CD4-positive, alpha-beta T cell treated with Interleukin-4 for 1 hour (primary cell): Measurements from ENCODE around the gene ESR1.
"Not testable (repeated sequence)": the region's sequence is repeated elsewhere in the genome, so short reads cannot be mapped to it uniquely, and the experiment has no call there.

Experiments used
- DNase-seq, 2 donors: peaks; one replicate each; pipeline ENCODE4 v3.0.0-alpha.2; 2020 to 2022

ESR1 gene

DNA sequence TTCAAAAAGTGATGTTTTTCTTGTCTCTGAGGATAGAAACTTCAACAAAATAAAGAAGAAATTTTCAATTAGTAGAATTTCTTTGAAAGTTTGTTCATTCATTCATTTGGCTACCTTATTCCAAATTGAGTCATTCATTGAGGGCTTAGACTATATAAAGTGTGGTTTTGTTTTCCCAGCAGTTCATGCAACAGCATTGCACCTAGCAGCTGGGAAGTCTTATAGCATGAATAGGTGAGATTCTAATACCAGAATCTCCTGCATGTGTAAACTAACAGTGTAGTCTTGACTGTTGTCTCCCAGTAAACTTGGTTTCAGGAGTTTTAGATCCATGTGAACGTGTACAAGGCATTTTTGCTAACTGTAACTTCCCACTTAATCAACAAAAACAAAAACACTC, 7.1 kb downstream of the ESR1 start:
- DNase-seq: no peak

DNA sequence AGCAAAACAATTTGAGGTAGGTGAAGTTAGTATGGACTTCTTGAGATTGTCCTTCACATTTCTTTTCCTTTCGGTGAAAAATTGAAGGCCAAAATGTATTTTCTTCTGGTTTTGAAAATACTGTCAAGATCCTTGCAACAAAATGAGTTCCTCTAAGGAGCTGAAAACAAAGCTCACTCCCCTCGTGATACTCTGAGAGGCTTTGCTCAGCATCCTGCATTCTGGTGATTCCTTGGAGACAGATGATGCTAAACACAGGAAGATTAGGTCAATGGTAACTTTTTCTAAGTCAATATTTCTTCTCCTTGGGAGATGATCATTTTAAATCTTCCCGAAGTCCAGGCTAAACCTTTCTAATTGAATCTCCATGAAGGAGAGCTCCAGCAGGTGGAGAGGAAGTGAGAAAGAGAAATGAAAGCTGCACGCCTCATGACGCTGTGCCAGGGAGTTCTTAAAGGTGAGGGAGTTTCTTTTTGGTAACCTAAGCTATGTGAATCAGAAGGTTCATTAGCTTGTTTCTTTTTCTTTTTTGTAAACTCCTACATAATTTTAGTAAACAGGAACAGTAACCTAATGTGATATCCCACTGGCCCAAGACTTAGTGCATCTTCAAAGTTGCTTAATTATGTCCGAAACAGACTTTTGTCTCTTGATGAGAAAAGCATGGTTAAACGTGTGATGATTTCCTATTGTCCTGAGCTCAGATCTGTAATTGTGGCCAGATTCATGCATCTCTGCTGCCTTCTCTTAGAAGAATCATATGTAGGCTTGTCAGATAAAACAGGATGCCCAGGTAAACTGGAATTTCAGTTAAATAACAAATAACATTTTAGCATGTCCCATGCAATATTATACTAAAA, 15.0 kb downstream of the ESR1 start:
- DNase-seq: no peak

DNA sequence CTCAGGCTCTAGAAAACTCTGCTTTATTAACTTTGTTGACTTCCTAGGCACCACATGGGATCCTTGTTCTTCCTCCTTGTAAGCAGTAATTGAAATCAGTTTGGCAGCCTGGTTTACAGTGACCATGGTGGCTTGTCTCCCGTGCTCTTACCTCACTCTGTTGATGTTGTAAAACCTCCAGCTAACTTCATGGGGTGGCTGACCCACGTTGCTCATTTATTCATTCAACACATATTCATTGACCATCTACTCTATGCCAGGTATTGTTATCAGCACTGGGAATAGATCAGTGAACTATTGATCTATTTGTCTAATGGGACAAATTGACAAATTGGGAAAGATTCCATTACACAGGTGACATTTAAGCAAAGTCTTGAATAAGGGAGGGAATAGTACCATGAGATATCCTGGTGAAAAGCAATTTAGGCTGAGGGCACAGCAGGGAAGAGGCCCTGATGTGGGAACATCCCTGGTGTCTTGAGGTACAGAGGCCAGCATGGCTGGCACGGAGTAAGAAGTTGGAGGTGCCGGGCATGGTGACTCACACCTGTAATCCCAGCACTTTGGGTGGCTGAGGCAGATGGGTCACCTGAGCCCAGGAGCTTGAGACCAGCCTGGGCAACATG, 19.1 kb downstream of the ESR1 start:
- no peak for DNase-seq

DNA sequence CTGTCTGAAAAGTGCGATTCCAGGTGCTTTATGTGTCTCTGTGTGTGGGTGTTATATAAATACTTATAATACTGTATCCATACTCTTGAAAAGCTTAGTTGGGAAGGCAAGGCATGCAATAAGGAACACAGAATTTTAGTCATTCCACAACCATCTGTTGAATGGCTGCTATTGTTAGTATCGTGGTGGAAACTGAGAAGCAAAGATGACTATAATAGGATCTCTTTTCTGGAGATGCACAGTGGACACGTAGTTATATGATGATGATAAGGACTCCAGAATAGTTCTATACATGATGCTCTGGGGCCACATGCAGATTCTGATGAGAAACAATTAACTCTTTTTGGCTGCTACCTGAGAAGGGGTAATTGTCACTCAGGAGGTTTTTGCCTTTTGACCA, 25.2 kb downstream of the ESR1 start:
- DNase-seq: no peak

DNA sequence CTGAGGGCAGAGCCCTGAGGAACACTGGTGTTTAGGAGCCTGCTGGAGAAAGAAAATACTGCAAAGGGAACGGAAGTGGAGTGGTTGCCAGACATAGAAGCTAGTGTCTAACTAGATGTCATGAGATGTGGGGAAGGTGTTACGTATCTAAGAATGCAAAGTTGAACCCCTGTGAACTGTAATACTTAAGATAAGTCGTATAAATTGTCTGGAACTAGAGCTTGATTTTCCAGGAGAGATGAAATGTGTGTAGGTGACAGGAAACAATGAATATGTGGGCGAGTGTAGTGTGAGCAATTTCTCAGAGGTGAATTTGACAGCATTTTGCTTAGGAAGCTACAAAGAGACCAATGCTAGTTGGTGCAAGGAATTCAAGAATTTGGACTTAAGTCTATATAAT, 27.9 kb downstream of the ESR1 start:
- DNase-seq: no peak

DNA sequence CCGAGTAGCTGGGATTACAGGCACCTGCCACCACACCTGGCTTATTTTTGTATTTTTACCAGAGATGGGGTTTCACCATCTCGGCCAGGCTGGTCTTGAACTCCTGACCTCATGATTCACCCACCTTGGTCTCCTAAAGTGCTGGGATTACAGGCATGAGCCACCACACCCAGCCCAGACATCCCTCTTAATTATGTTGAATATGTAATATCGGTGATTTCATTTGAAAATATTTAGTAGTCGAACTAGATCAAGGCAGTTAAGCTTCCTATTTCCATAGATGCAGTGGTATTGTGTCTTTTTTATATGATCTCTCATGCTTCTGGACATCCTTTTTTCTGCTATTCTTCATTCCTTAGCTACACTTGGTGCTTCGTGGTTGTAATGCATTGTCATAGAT, 29.7 kb downstream of the ESR1 start:
- no peak for DNase-seq

DNA sequence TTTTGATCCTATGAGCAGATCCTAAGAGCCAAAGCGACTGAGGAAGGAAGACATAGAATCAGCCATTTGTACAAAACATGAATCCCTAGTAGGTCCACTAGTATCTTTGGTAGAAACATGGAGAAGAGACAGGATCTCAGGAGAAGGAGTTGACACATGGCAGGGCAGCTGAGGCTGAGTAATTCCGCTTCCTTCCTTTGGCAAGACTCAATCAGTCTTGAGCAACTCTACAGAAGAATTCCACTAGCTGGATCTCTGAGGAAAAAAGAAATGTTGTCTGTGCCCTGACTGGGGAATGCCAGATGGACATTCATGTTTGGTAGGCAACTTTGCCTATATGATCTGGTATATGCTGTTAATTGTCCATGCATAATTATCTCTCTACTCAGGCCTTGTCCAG, 35.3 kb downstream of the ESR1 start:
- DNase-seq: no peak

DNA sequence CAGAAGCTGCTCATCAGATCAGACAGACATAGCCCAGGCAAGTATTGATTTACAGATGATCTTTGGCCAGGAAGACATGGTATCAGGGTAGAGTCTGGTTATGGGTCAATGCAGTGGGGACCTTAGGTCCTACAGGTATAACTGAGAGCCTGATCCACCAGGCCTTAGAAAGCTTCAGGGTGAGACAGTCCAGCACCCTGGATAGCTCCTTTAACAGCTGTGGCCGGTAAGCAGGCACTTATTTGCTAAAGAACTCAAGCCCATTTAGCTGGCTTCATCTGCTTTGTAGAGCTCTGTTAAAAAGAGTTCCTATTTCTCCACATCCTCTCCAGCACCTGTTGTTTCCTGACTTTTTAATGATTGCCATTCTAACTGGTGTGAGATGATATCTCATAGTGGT, 39.6 kb downstream of the ESR1 start:
- DNase-seq: no peak

DNA sequence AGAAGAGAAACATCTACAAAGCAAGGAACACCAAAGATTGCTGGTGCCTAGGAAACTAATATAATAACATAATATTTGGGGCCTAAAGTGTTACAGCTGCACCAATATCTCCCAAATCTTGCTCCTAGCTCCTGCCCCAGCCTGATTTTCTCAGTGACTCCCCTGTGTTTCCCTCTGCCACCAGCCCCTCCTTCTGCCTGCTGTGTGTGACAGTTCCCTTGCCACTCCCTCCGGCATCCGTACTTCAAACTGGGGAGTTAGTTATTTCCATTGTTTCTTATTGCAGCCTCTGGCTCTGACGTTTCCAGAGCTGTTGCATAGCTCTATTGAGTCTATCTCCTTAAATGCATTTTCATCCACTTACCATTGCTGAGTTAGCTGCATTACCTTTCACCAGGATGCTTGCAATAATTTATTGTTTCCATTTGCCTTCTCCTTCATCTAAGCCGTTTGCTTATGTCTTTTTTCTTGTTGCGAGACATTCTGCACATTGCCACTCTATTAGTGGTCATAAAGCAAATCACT, 43.1 kb downstream of the ESR1 start:
- DNase-seq: no peak

DNA sequence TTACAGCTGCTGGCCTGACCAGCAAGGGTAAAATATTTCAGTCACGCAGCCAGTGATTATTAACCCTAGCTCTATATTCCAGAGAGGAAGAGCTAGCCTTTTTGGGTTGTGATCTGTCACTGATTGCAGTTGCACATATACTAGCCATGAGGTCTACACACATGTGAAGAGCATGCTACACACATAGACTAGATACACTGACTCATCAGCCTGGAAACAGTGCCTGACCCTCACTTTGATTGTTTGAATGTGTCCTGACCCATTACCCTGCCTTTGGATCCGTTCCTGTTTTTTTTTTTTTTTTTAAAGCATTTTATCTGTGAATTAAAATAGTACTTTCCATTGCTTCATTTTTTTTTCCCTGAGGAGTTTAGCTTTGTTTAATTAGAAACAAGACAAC, 50.8 kb downstream of the ESR1 start:
- no peak for DNase-seq

DNA sequence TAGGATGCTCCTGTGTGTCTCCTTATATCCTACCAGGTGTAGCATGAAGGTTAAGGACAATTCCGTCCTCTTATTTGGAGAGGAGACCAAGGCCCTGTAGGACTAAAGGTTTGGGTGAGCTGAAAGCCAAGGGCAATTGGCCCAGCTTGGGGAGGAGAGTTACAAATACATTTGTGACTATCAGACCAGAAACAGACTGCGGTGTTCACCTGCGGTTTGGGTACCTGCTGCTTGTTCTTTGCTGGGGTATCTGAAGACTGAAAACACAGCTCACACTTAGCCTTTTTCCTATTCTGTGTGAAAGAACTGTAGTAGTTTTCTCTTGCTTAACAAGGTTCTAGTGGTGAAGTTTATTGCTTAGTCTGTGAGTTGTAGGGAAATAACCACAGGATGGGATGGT, 55.0 kb downstream of the ESR1 start:
- no peak for DNase-seq

DNA sequence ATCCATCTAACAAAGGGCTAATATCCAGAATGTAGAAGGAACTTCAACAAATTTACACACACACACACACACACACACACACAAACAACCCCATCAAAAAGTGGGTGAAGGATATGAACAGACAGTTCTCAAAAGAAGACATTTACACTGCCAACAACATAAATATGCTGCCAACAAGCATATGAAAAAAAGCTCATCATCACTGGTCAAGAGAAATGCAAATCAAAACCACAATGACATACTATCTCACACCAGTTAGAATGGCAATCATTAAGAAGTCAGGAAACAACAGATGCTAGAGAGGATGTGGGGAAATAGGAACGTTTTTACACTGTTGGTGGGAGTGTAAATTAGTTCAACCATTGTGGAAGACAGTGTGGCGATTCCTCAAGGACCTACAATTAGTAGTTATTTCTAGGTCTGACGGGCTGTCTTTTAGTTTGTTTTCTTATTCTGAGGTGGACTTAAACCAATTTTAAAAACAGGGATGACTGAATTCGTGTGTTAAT, 59.9 kb downstream of the ESR1 start:
- DNase-seq: not testable (repeated sequence)

DNA sequence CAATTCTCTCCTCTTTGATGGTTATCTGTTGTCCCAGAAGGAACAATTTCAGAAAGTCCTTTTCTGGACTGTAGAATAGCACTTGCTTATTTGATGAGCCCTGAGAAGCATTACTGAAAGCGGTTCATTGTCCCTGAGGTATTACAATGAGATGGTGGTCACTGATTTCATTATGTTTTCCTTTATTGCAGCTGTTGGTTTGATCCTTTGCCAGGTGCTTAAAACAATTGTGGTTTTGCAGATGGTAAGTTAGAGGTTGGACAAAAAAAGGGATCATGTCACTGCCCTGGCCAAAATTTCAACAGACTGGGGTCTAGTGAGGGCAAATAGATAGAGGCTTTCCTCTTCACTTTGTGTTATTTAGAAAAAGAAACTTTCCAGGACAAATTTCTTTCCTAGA, 61.9 kb downstream of the ESR1 start:
- DNase-seq: no peak

DNA sequence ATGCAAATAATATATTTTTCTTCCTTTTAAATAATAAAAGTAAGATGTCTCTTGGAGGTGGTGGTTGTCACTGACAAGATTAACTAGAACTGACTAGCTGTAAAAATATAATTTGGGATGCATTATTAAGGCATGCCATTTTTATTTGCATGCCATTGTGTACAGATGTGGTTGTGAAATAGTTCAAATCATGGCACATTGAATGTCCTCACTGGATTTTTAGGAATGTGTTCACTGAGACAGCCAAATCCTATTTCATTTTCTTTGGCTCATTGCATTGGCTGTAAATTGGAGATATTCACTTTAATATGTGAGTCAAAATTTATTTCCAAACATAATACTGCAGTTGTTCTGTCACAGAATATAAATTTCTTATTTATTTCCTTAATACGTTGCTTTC, 62.3 kb downstream of the ESR1 start:
- DNase-seq: no peak

DNA sequence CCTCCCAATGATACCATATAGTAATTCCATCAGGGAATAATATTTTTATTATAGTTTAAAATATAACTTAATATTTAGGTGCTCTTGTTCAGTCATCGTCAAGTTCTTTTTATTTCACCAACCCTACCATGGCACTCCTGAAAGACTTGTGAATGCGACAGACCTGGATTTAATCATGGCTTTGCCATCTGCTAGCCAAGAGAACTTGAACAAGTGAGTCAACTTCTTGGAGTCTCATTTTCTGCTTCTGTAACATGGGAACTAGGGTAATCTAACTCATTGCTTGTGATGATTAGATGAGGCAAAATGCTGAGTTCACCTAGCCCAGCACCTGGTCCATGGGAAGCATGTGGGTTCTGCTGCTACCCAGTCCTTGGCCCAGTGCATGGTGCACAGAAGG, 62.9 kb downstream of the ESR1 start:
- no peak for DNase-seq

DNA sequence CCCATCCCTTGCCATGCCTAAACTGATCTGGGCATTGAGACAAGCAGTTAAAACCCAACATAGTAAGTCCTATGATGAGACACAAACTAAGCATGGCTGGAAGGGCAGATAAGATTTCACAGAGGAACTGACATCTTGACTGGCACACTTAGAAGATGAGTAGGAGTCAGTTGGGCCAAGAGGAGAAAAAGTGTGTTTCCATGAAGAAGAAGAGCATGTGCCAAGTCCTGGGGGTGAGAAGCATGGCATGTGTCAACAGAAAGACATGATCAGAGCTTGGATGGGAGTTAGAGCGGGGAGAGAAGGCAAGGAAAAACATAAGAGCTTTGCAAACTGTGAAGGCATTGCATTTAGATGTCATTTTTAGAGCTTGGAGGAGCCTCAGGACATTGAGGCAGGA, 68.0 kb downstream of the ESR1 start:
- DNase-seq: no peak

DNA sequence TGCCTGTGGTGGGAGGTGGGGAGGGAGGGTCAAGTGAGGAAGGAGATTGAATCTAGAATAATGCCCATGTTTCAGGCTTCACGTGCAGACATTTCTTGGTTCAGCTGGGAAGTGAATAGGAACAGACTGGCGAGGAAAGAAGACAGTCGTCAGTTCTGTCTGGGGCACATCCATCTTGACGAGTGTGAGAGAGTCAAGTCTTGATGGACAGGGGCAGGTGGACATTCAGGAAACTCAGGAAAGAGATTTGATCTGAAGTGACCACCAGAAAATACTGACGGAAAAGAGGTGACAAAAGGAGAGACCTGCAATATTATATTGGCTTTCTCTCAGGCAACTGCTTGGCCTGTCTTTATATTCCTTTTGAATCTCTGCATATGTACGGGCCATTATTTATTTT, 68.6 kb downstream of the ESR1 start:
- no peak for DNase-seq

DNA sequence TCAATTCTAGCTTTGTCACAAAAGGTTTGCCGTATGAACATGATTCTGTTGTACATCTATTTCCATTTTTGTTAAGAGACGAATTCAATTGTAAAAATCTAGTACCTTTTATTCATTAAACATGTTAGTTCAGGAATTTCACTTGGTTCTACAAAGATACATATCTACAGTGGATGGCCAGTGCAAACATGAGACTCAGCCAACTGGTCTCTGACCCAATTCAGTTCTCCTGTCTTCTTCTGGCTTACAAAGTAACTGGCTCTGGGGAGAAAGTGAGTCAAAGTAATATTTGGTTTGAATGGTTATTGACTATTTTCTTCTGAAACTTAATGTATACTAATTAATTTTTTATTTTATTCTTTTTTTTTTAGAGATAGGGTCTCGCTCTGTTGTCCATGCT, 70.0 kb downstream of the ESR1 start:
- no peak for DNase-seq

DNA sequence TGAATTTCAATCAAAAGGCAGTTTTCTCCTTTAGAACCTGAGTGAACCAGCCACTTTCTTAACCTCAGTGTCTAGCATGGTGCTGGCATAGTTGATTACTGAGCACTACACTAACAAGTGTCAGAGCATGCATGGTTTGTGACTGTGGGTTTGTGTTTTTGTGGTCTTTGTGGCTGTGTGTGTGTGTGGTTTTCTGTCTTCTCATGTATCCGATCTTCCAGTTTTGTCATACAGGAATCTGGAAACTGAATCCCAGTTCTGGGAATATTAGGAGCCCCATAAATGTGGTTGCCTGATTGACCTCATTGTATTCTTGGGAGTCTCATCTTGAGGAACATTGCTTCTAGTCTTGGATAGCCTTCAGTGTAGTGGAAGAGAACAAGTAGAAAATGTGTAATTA, 73.7 kb downstream of the ESR1 start:
- DNase-seq: no peak

DNA sequence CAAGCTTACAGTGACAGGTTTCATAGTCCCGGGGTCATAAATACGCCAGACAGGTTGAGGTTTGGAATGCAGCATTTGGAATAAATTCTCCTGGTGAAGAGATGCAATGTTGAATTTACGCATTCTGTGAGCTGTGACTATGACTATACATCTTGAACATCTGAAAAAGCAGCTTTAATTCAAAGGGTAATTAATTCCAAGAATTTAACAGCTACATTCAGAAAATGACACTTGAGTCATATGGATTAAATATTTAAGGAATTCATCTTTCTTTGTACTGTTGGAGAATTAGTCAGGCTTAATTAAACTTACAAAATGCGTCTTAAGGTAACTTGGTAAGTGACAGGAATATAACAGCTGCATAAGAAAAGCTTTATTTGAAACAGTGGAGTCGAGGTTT, 74.7 kb downstream of the ESR1 start:
- DNase-seq: no peak

DNA sequence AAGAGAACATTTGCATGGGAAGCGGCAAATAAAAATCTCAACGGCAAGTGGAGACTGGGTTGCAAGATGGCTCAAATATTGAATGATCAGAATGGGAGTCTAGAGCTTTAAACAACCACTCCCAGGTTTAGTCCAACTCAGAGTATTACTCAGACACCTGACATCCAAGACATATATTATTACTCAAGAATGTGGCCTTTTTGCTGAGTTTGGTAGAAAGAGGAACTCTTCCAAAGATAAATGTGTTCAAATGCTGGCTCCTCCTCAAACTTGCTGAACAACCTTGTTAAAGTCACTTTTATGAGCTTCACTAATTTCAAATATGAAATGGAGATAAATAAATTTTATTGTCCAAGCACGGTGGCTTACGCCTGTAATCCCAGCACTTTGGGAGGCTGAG, 77.8 kb downstream of the ESR1 start:
- DNase-seq: no peak

DNA sequence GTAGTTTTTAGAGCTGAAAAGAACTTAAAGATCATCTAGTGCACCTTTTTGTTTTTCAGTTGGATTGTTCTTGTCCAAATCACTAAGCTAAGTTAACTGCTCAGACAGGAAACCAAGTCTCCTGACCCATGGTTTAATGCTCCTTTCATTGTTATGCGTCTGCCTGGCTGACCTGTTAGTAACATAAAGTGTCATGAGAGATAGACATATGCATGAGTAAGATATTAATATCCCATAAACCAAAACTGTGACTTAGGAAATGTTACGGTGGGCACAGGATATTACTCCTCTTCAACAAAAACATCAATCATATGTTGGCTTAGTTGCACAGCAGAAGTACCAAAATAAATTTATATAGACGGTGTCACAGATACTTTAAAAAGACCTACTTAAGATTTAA, 84.0 kb downstream of the ESR1 start:
- DNase-seq: no peak

DNA sequence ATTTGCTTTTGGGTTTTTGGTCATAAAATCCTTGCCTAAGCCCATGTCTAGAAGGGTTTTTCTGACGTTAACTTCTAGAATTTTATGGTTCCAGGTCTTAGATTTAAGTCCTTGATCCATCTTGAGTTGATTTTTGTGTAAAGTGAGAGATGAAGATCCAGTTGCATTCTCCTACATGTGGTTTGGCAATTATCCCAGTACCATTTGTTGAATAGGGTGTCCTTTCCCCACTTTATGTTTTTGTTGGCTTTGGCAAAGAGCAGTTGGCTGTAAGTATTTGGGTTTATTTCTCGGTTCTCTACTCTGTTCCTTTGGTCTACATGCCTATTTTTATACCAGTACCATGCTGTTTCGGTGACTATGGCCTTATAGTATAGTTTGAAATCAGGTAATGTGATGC, 86.9 kb downstream of the ESR1 start:
- DNase-seq: not testable (repeated sequence)

DNA sequence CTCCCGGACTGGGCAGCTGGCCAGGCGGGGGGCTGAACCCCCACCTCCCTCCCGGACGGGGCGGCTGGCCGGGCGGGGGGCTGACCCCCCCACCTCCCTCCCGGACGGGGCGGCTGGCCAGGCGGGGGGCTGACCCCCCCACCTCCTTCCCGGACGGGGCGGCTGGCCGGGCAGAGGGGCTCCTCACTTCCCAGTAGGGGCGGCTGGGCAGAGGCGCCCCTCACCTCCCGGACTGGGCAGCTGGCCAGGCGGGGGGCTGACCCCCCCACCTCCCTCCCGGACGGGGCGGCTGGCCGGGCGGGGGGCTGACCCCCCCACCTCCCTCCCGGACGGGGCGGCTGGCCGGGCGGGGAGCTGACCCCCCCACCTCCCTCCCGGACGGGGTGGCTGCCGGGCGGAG, 91.7 kb downstream of the ESR1 start:
- not testable (repeated sequence) for DNase-seq
